Panc1 (cell line): ENCODE results near the gene IL1R2. TPM values are rescaled to one million over a fixed set of nuclear protein-coding genes. Genes with fewer than 3 reads are reported as not detected.

Source experiments
- ATAC-seq: fragments of 200-7000 bp; cut with Tn5 transposase; 2 replicates; pipeline ENCODE4 v1.9.1; 2020; ENCODE audit warnings: mild to moderate bottlenecking, moderate library complexity
- BruUV-seq: library from RNA; stranded (reverse); fragments of 400-500 nt; replicated peaks from 2 replicates; lab custom pipeline; 2021; lab: Mats Ljungman, UMichigan
- CTCF ChIA-PET: fragments of 300-600 bp; sonication (Branson Sonifier 250); formaldehyde crosslinking; loops from one replicate; lab custom pipeline; 2022; ENCODE audit warnings: antibody characterized with exemption; lab: Charles Lee
- POLR2A ChIA-PET: fragments of 300-600 bp; sonication (Branson Sonifier 250); formaldehyde crosslinking; loops from one replicate; lab custom pipeline; 2022; ENCODE audit warnings: antibody characterized with exemption; lab: Charles Lee
- DNase-seq: peaks from one replicate; pipeline ENCODE4 v3.0.0-alpha.2; 2010; ENCODE audit warnings: low read depth, low spot score
- H3K27ac ChIP-seq: 2 replicates; pipeline ENCODE4 v1.5.1; 2011; ENCODE audit warnings: mild to moderate bottlenecking, low read length, inconsistent platforms
- H3K27me3 ChIP-seq: fragments of 200-500 bp; sonication (Bioruptor generic); 2 replicates; pipeline ENCODE4 v1.6.0; 2014; ENCODE audit warnings: low read length, inconsistent platforms; ENCODE audit not compliant: control insufficient read depth, insufficient read depth
- H3K36me3 ChIP-seq: fragments of 200-500 bp; sonication (Bioruptor generic); 2 replicates; pipeline ENCODE4 v1.5.1; 2014; ENCODE audit warnings: inconsistent platforms, mild to moderate bottlenecking, low read length, moderate library complexity; ENCODE audit not compliant: control insufficient read depth, insufficient read depth
- H3K4me1 ChIP-seq: 2 replicates; pipeline ENCODE4 v1.5.1; 2011; ENCODE audit warnings: inconsistent platforms, mild to moderate bottlenecking, low read length, moderate library complexity; ENCODE audit not compliant: control insufficient read depth, insufficient read depth
- H3K4me3 ChIP-seq, 2 experiments: 2 replicates each; pipeline ENCODE4 v1.5.1; 2011 to 2012; ENCODE audit warnings: low read depth in 2 of 2, low read length in 2 of 2, mild to moderate bottlenecking in 2 of 2, inconsistent platforms in 1 of 2, moderate library complexity in 1 of 2
- H3K9me3 ChIP-seq: fragments of 200-500 bp; sonication (Bioruptor generic); 2 replicates; pipeline ENCODE4 v1.5.1; 2014; ENCODE audit warnings: low read depth, mild to moderate bottlenecking, inconsistent platforms, low read length, moderate library complexity; ENCODE audit not compliant: control insufficient read depth, insufficient read depth
- POLR2AphosphoS5 ChIP-seq: IDR thresholded peaks from 2 replicates; pipeline ENCODE4 v1.6.1; 2012; ENCODE audit warnings: mild to moderate bottlenecking, low read depth, low read length, moderate library complexity
- REST ChIP-seq, 2 experiments: IDR thresholded peaks; 2 replicates each; pipeline ENCODE4 v1.6.1; 2011 to 2012; ENCODE audit warnings: low read depth in 2 of 2, control low read depth in 1 of 2, low read length in 1 of 2, mild to moderate bottlenecking in 1 of 2, moderate library complexity in 1 of 2; ENCODE audit not compliant: insufficient read depth in 1 of 2
- SIN3A ChIP-seq: IDR thresholded peaks from 2 replicates; pipeline ENCODE4 v1.6.1; 2012; ENCODE audit warnings: low read depth, mild to moderate bottlenecking, low read length, moderate library complexity, borderline replicate concordance; ENCODE audit not compliant: insufficient read depth
- TCF7L2 ChIP-seq: IDR thresholded peaks from 2 replicates; pipeline ENCODE4 v1.6.1; 2011; ENCODE audit warnings: mild to moderate bottlenecking, low read depth, low read length, inconsistent platforms
- in situ Hi-C: cut with HindIII; loops from 2 replicates; pipeline ENCODE4 v1.10.0; 2016; ENCODE audit warnings: low sequenced_read_pairs, low pct_unique_long_range_greater_than_20kb
- intact Hi-C: fragments of 100-400 bp; cut with micrococcal nuclease; formaldehyde crosslinking; loops from one replicate; pipeline ENCODE4 v1.10.0; 2022; ENCODE audit not compliant: unreplicated experiment
- total RNA-seq: library from RNA; stranded (reverse); gene quantifications from one replicate; pipeline ENCODE4 v1.2.1, GENCODE V29; 2021; ENCODE audit not compliant: unreplicated experiment
- TF ChIP-seq, protein P1 (sequence below): fragments of 450-650 bp; IDR thresholded peaks from 2 replicates; pipeline ENCODE4 v1.5.1; 2017; ENCODE audit warnings: mild to moderate bottlenecking

Gene IL1R2
- total RNA-seq, 1 experiment from 2014 or later = 0.15 TPM

DNA sequence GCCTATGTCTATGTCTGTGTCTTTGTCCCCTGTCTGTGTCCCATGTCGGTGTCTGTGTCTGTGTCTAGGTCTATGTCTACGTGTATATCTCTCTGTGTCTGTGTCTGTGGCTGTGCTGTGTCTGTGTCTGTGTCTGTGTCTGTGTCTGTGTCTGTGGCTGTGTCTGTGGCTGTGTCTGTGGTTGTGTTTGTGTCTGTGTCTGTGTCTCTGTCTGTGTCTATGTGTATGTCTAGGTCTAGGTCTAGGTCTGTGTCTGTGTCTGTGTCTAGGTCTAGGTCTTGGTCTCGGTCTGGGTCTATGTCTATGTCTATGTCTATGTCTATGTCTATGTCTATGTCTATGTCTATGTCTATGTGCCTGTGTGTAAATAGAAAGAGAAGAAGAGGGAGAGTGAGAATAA lies 11.9 kb downstream of the IL1R2 start:
- no peaks in the 10 kb centered on the region for H3K4me1 ChIP-seq
- no peaks in the 10 kb centered on the region for H3K36me3 ChIP-seq
- POLR2A ChIA-PET = no interaction called here
- no peak for ATAC-seq
- no peak for DNase-seq
- no TSS peak for BruUV-seq
- no peak overlapping the region for H3K4me3 ChIP-seq
- in situ Hi-C loops = no loop called here
- no peaks in the 10 kb centered on the region; the same call in 1 of the 2 replicates for H3K27me3 ChIP-seq
- CTCF ChIA-PET = no interaction called here
- intact Hi-C loops = no loop called here
- no peaks in the 10 kb centered on the region for H3K9me3 ChIP-seq
- no peak for TF ChIP-seq TCF7L2
- no peak for TF ChIP-seq REST (IDR thresholded peaks at IDR 0.05; ENCODE audit: insufficient read depth in 1 of 2, low read depth in 2 of 2, low read length in 1 of 2)
- TF ChIP-seq SIN3A = no peak
- no peak for TF ChIP-seq POLR2AphosphoS5
- TF ChIP-seq, protein P1, sequence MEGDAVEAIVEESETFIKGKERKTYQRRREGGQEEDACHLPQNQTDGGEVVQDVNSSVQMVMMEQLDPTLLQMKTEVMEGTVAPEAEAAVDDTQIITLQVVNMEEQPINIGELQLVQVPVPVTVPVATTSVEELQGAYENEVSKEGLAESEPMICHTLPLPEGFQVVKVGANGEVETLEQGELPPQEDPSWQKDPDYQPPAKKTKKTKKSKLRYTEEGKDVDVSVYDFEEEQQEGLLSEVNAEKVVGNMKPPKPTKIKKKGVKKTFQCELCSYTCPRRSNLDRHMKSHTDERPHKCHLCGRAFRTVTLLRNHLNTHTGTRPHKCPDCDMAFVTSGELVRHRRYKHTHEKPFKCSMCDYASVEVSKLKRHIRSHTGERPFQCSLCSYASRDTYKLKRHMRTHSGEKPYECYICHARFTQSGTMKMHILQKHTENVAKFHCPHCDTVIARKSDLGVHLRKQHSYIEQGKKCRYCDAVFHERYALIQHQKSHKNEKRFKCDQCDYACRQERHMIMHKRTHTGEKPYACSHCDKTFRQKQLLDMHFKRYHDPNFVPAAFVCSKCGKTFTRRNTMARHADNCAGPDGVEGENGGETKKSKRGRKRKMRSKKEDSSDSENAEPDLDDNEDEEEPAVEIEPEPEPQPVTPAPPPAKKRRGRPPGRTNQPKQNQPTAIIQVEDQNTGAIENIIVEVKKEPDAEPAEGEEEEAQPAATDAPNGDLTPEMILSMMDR = no peak
- no peak overlapping the region for H3K27ac ChIP-seq

DNA sequence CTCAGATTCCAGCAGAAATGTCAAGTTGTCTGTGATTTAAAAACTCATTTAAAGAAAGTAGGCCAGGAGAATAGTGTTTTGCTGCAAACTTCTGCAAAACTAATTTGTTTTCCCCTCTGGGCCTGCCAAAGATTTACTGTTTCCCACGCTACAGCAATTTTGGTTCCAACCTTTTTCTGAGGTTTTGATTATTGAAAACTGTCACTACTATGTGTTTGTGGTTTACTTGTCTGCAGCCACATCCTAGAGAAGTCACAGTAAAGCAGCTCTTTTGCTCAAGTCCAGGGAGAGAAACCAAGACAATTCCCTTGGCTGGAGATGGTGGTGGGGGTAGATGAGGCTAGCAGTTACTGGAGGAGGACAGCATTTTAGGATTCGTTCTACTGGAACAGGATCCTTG lies 12.8 kb downstream of the IL1R2 start:
- in situ Hi-C loops = no loop called here
- POLR2A ChIA-PET = no interaction called here
- H3K4me1 ChIP-seq = no peaks in the 10 kb centered on the region
- H3K4me3 ChIP-seq = no peak overlapping the region
- TF ChIP-seq POLR2AphosphoS5 (no peak), TCF7L2 (no peak), REST (IDR thresholded peaks at IDR 0.05; ENCODE audit: insufficient read depth in 1 of 2, low read depth in 2 of 2, low read length in 1 of 2) (no peak), SIN3A (no peak)
- TF ChIP-seq, protein P1 = no peak
- CTCF ChIA-PET = interaction anchor here (0.6 kb wide), 1 partner anchor 177 kb away, joined by 5 read pairs; no protein-coding TSS in a partner anchor
- no peaks in the 10 kb centered on the region; the same call in 1 of the 2 replicates for H3K27me3 ChIP-seq
- intact Hi-C loops = no loop called here
- DNase-seq = no peak
- no peak overlapping the region for H3K27ac ChIP-seq
- no TSS peak for BruUV-seq
- H3K9me3 ChIP-seq = no peaks in the 10 kb centered on the region
- ATAC-seq = no peak
- H3K36me3 ChIP-seq = no peaks in the 10 kb centered on the region
